Erythroblast (primary cell): ENCODE results near the gene DDIT3.

Source experiments
- DNase-seq, 2 experiments: peaks; one replicate each; lab custom pipeline; 2025; lab: John Stamatoyannopoulos, UW
- GATA1 ChIP-seq: IDR thresholded peaks from 2 replicates; pipeline ENCODE4 v1.6.1; 2011; ENCODE audit warnings: low read depth, mild to moderate bottlenecking, control low read depth, low read length, moderate library complexity
- POLR2A ChIP-seq: IDR thresholded peaks from 2 replicates; pipeline ENCODE4 v1.6.1; 2011; ENCODE audit warnings: mild to moderate bottlenecking, low read length

The DDIT3 gene

DNA sequence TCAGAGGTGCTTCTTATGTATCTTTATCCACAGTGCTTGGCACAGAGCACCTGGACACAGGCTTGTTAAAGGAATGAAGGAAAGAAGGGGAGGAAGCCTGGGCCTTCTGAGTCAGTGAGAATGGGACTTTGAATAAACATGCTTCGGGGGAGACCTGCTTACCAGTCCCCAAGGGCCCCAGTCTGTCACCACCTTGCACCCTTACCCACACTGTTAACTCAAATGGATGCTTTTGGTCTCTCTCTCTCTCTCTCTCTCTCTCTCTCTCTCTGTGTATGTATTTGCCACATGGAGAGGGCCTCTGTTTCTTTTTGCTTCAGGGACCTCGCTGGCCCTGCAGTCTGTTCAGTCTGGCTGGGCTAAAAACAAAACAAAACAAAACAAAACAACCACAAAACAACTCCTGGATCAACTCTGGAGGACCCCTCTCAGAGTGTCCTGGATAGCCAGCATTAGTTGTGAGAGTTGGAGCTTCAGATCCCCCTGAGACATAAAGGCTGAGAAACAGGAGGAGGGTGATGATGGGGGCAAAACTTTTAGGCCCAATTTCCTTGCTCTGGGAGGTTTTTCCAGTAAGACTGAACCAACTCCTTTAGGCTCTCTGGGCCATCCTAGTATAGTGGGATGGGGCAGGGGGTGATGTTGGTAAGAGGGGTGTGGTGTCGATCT lies 31.5 kb upstream of the DDIT3 start:
- TF ChIP-seq GATA1 (no peak), POLR2A (no peak)
- peak; percentile 66 to 68 for DNase-seq

DNA sequence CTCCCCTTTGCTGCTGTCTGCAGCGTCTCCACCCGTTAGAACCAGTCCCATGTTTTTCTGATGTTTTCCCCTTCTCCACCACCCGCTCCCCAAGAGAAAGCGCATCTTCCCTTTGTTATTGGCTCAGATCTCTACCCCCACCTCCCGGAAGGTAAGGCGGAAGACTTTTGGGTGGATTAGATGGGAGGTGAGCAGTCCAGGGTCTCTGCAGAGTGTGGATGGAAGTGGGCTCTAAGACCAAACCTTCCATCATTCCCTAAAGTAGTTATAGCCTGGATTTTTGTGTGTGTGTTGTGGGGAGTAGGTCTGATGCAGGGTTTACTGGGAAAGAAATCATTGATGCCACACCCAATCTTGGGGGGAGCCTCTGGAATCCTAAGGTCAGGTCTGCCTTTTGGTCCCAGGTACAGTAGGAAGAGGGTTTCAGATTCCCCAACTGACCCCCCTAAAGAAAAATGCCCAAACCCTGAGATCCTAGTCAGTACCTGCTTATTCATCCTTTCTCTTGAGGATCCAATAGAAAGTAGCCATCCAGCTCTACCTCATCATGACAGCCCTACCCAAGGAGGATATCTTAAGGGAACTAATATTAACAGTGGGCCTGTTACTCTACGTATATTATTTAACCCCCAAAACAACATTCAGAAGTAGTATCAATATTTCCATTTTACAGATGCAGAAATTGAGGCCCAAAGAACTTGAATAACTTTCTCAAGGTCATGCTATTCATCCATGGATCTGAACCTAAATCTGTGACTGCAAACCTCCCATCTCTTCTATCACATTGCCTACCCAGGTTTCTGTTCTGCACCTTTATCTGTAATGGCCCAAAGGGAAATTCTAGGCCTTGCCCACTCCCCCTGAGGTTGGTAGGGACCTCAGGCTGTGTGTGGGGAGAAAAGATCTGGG lies 30.6 kb upstream of the DDIT3 start:
- TF ChIP-seq GATA1 (no peak), POLR2A (no peak)
- peak in 1 of 2 experiments; percentile 56 for DNase-seq

DNA sequence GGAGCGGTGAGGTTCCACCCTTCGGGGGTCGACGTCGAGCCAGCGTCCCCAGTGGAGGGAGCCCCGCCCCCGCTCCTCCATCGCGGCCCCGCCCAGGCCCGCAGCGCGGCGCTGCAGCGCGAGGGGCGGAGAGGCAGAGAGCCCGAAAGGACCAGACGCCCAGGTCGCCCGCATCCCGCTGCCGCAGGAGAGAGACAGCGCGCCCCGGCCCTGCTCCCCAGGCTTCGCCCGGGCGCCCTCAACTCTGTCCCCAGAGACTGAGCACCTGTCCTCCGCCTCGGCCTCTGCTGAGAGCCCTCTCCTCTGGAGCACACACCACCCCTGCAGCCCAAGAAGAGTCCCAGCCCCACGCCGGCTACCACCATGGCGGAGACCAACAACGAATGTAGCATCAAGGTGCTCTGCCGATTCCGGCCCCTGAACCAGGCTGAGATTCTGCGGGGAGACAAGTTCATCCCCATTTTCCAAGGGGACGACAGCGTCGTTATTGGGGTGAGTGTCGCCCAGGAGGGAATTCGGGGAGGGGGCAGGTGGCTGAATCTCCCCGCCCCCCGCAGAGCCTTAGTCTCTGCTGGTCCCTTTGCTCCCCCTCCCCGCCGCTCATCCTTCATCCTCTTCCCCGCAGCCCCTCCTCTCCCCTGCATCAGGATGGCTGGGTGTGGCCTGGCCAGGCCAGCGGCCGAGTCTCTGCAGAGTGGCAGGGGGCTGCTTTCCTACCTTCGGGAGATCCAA lies 29.8 kb upstream of the DDIT3 start, which contains the start of gene KIF5A:
Gene KIF5A, plus strand, starts transcription at position 136 of the 732 bp plus-strand sequence. Its CDS starts 228 bp downstream, at position 364.
- DNase-seq, result peak; percentile 68 to 80
- TF ChIP-seq GATA1 (no peak), POLR2A (peak; percentile 30)

DNA sequence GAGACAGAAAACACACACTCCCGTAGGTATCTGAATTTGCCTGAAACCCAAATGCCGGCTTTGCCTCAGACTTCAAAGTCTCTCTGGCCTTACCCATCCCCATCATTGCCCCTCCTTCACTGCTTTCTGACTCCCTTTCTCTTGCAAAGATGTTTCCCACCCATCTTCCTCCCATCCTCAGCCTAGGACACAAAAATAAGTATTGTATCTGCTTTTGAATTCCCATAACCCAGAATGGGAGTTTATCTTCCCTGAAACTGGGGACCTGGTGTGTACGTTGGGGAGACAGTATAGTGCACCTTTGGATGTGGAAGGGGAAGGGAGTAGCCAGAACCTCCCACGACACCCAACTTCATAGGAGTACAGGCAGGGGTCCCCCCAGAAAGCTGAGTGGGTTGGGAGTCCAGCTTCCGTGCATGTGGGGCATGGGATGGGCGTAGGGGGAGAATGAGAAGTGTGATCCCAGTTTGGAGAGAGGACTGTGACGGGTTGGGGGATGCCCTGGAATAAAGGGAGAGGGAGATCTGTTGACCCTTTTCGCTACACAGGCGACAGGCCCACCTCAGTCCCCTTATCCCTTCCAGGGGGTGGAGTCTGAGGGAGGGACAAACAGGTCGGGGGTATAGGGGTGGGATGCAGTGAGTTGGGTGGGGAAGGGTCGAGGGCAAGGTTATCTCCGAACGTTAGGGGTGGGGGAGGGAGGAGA lies 29.0 kb upstream of the DDIT3 start:
- no peak for DNase-seq
- TF ChIP-seq GATA1 (no peak), POLR2A (no peak)

DNA sequence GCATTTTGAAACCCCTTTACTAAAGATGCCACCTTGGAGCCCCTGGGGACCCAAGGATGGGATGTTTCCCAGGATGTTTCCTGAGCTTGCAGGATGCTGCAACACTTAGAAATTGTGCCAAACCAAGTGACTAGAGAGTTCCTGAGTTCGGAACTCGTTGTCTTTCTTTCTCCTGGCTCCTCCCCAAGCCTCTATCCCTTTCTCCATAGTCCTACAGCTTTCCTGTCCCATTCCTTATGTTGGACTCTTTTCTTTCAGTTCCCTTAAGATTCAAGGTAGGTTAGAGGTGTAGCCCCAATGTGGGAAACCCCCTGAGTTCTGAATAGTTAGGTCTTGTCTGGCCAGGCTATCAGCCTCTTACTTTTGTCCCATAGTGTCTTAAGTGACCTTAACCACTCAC lies 28.2 kb upstream of the DDIT3 start:
- DNase-seq, result peak in 1 of 2 experiments; percentile 59
- TF ChIP-seq GATA1, result no peak
- no peak for TF ChIP-seq POLR2A

DNA sequence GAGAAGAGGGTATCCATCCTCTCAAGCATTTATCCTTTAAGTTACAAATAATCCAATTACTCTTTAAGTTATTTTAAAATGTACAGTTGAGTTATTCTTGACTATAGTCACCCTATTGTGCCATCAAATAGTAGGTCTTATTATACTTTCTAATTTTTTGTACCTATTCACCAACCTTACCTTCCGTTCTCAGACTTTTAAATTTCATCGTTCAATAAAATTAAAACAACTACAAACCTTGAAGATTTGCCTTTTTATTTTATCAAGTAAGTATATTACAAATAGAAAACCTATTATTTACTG lies 27.6 kb upstream of the DDIT3 start:
- no peak for DNase-seq

DNA sequence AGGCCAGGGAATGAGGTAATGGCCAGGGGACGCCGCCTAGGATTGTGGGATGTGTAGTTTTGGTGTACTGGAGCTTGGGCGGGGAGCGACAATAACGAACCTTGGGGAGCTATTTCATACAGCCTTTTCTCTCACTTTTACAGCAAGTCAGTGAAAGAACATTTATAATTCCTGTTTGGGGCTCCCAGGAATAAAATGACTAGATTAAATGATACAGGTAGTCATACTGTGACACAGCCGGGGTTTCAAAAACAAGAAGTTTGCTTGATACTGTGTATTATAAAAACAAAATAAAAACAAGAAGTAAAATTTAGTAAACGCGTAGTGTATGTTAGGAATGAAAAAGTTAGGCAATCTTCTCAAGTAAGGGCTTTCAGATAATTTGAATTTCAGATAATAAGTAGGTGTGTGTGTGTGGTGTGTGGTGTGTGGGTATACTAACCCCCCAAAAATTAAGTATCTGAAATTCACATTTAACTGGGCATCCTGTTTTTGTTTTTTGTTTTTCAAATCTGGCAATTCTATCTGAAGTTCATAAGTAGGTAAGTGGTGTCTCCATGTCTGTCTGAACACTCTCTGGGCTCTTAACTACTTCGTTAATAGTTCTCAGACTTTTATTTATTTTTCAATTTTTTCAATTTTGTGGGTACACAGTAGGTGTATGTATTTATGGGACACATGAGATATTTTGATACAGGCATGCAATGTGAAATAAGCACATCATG lies 27.1 kb upstream of the DDIT3 start:
- peak; percentile 55 for TF ChIP-seq POLR2A
- TF ChIP-seq GATA1, result no peak
- DNase-seq, result no peak

More for the DNA sequence above, 27.6 kb upstream of the DDIT3 start:
- TF ChIP-seq GATA1 (no peak), POLR2A (no peak)

DNA sequence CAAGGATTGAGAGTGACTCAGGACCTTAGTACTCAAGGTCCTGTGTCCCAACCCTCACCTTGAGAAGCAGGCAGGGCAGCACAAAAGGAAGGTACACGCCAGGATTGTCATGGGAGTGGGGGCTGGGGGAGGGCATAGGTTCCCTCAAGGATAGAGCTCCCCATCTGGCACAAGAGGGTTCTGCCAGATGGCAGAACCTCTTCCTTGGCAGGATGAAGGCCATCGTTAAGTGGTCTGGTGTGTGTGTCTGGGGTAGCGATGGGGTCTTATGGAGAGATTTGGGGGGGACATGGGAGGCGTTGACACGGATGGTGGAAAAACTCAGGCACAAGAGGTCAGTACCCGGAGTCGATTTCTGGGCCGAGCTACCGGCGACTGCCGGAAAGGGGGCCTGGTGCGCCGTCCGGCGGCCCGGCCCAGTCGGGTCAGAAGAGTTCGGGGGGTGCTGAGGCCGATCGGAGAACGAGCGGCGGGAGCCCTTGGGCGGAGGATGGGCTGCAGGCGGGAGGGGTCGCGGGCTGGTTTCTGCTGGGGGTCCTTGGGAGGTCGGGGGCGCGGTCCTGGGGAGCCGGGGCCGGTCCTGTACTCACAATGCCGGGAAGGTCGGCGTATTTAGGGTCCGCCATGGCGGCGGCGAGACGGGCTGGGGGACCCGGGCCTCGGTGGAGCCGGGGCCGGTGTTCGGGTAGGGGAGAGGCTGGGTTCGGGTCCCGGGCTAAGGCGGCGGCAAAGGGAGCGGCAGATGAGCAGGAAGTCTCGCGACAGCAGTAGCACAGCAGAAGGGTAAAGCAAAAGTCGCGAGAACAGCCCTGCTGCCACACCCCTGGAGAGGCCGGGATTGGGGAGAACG lies 26.3 kb upstream of the DDIT3 start, which contains the start of gene DCTN2:
Gene DCTN2, minus strand, starts transcription at position 755 of the 850 bp plus-strand sequence. Its CDS starts 129 bp downstream, at position 626.
- TF ChIP-seq GATA1 (no peak), POLR2A (peak; percentile 69)
- peak; percentile 98 to 99 for DNase-seq

DNA sequence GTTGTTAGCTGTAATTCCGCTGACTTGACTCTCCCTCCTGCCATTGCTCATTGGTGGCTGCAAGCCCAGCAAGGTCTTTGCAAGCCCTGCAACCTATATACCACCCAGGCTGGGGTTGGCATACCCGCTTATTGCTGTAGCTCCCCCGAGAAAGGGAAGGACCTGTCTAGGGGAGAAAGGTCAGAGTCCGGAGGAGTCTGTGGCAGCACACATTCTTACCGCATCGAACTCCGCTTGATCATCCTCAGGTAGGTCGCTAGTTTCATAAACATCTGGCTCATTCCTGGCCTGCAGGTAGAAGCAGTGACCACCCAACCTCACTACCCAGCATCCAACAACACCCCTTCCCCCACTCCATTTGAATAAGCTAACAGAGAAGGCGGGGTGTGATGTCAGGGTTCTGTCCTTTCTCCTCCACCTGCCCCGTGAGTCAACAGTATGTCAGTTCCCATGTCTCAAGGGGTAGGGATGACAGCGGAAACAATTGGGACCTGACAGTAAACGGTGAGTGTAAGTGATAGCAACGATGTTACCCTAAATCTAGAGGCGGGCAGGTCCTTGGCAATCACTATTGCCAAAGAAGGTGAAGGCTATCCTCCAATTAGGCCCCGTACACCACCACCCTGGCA lies 25.6 kb upstream of the DDIT3 start:
- no peak for TF ChIP-seq GATA1
- TF ChIP-seq POLR2A, result no peak
- no peak for DNase-seq

DNA sequence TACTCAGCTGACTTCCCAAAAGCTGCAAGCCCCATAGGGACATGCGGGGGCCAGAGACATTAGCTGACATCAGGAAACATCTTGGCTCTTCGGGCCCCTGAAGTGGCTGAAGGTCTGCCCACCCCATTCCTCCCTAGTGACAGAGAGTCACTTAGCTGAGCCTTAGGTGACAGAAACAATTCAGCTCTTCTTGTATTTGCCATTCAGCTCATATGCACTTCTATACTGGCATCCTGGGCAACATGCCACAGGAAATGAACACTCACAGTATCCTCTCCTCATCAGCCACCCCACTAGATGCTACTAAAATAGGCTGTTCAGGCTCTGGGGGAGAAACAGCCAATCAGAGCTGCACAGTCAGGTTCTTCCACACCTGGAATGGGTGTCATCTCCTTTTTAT lies 23.3 kb upstream of the DDIT3 start:
- TF ChIP-seq GATA1 (no peak), POLR2A (no peak)
- DNase-seq, result no peak

DNA sequence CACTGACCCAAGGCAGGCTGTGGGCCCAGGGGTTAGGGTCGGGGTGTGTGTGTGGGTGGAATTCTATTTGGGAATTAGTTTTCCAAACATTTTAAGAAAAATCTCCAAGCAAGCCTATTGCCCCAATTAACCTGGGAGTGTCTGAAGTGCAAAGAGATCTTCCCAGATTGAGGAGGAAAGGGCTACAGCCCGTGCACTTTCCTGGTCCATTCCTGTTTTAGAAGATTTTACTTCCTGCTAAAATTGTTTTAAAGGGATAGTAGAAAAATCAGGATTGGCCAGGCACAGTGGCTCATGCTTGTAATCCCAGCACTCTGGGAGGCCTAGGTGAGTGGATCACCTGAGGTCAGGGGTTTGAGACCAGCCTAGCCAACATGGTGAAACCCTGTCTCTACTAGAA lies 21.4 kb upstream of the DDIT3 start:
- no peak for DNase-seq
- TF ChIP-seq GATA1, result no peak
- TF ChIP-seq POLR2A, result no peak

DNA sequence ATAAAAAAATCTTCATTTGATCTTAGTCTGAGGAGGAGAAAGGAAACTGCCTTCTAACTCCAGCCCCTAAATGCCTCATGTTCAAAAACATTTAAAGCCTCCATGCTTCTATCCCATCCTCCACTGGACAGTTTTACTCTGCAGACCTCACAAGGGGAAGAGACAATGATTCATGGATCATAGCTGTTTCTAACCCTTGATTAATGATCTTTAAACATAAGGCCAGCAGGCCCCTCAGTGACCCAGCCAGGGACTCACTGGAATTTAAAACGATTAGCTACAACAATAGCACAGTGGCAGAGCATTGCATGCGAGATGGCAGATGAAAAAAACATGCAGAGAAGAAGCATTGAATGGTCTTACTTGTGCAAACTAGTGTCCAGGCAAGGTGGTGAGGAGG lies 20.7 kb upstream of the DDIT3 start:
- DNase-seq, result no peak
- TF ChIP-seq GATA1 (no peak), POLR2A (no peak)
